SU-DHL-6 (cell line): ENCODE results near the gene MCM9.

Experiments used
- H2AFZ ChIP-seq: fragments of 200-600 bp; sonication (generic); 2 replicates; pipeline ENCODE4 v1.6.1; 2014; ENCODE audit warnings: low read depth, mild to moderate bottlenecking, moderate library complexity, mixed read lengths, antibody characterized with exemption, low read length; ENCODE audit not compliant: severe bottlenecking
- H3F3A ChIP-seq: fragments of 200-600 bp; shearing (Covaris generic); 2 replicates; pipeline ENCODE4 v1.6.0; 2016; ENCODE audit warnings: antibody characterized with exemption, mild to moderate bottlenecking; ENCODE audit not compliant: insufficient read depth
- H3K27ac ChIP-seq: fragments of 200-600 bp; sonication (generic); 2 replicates; pipeline ENCODE4 v1.5.1; 2016; ENCODE audit warnings: low read depth, mild to moderate bottlenecking, low read length, moderate library complexity, mixed read lengths
- H3K27me3 ChIP-seq: fragments of 200-600 bp; sonication (generic), shearing (Covaris generic); 2 replicates; pipeline ENCODE4 v1.6.0; 2014; ENCODE audit warnings: mild to moderate bottlenecking, low read length
- H3K36me3 ChIP-seq: fragments of 200-600 bp; sonication (generic); 2 replicates; pipeline ENCODE4 v1.6.1; 2014; ENCODE audit warnings: mild to moderate bottlenecking, low read length, mixed read lengths
- H3K4me2 ChIP-seq: fragments of 300-600, 200-600 bp; shearing (Covaris generic), sonication (generic); 2 replicates; pipeline ENCODE4 v1.6.0; 2014; ENCODE audit warnings: low read length, low read depth, mild to moderate bottlenecking; ENCODE audit not compliant: poor library complexity, severe bottlenecking
- H3K4me3 ChIP-seq: fragments of 200-600 bp; sonication (generic); 2 replicates; pipeline ENCODE4 v1.5.1; 2014; ENCODE audit warnings: antibody characterized with exemption, low read length, mild to moderate bottlenecking, mixed read lengths; ENCODE audit not compliant: insufficient read depth, poor library complexity, severe bottlenecking
- H3K79me2 ChIP-seq: fragments of 200-600 bp; sonication (generic); 2 replicates; pipeline ENCODE4 v1.6.1; 2014; ENCODE audit warnings: mild to moderate bottlenecking, low read length, moderate library complexity; ENCODE audit not compliant: insufficient read depth
- H3K9ac ChIP-seq: fragments of 200-600 bp; sonication (generic); 2 replicates; pipeline ENCODE4 v1.7.0; 2014; ENCODE audit warnings: mild to moderate bottlenecking, low read length
- H3K9me2 ChIP-seq: fragments of 200-600 bp; sonication (generic); replicated peaks from 2 replicates; pipeline ENCODE4 v1.6.1; 2014; ENCODE audit warnings: low read length; ENCODE audit not compliant: insufficient read depth
- H3K9me3 ChIP-seq: fragments of 200-600 bp; sonication (generic); 2 replicates; pipeline ENCODE4 v1.6.1; 2014; ENCODE audit warnings: low read length, mixed read lengths; ENCODE audit not compliant: insufficient read depth
- H4K20me1 ChIP-seq: fragments of 200-600 bp; sonication (generic); 2 replicates; pipeline ENCODE4 v1.6.1; 2014; ENCODE audit warnings: low read depth, mild to moderate bottlenecking, antibody characterized with exemption, low read length, moderate library complexity, mixed read lengths
- EZH2phosphoT487 ChIP-seq: fragments of 200-600 bp; sonication (generic), shearing (Covaris generic); conservative IDR thresholded peaks from 2 replicates; pipeline ENCODE4 v1.6.1; 2018; ENCODE audit warnings: mild to moderate bottlenecking, antibody characterized with exemption, low read length, moderate library complexity, mixed read lengths
- TF ChIP-seq, protein P1 (sequence below): fragments of 200-600 bp; sonication (generic); IDR thresholded peaks from one replicate; pipeline ENCODE4 v1.5.1; 2017; ENCODE audit warnings: antibody characterized with exemption, mild to moderate bottlenecking, low read length, moderate library complexity; ENCODE audit not compliant: insufficient read depth, poor library complexity, severe bottlenecking

Gene MCM9

DNA sequence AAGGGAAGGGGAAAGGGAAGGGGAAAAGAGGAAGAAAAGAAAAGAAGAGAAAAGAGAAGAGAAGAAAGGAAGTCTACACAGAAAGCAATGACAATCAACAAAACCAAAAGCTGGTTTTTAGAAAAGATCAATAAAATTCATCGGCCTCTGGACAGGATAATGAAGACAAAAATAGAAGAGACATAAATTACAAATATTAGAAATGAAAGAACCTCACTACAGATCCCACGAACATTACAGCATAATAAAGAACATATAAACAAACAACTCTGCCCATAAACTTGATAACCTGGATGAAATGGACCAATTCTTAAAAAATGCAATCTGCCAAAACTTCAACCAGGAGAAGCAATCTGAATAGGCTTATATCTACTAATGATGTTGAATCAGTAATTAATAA, 61.7 kb downstream of the MCM9 start:
- no peak overlapping the region for H3K4me3 ChIP-seq
- H3F3A ChIP-seq, result no peaks in the 10 kb centered on the region
- H2AFZ ChIP-seq, result no peak overlapping the region
- H3K27ac ChIP-seq, result no peak overlapping the region
- H3K9me2 ChIP-seq, result no peaks in the 10 kb centered on the region
- H3K4me2 ChIP-seq, result no peak overlapping the region
- no peaks in the 10 kb centered on the region for H3K9me3 ChIP-seq
- peaks cover 10% of the 10 kb centered on the region; the same call in 1 of the 2 replicates for H3K79me2 ChIP-seq
- no peaks in the 10 kb centered on the region for H3K27me3 ChIP-seq
- no peak overlapping the region for H3K9ac ChIP-seq
- no peaks in the 10 kb centered on the region for H4K20me1 ChIP-seq
- TF ChIP-seq, protein P1, sequence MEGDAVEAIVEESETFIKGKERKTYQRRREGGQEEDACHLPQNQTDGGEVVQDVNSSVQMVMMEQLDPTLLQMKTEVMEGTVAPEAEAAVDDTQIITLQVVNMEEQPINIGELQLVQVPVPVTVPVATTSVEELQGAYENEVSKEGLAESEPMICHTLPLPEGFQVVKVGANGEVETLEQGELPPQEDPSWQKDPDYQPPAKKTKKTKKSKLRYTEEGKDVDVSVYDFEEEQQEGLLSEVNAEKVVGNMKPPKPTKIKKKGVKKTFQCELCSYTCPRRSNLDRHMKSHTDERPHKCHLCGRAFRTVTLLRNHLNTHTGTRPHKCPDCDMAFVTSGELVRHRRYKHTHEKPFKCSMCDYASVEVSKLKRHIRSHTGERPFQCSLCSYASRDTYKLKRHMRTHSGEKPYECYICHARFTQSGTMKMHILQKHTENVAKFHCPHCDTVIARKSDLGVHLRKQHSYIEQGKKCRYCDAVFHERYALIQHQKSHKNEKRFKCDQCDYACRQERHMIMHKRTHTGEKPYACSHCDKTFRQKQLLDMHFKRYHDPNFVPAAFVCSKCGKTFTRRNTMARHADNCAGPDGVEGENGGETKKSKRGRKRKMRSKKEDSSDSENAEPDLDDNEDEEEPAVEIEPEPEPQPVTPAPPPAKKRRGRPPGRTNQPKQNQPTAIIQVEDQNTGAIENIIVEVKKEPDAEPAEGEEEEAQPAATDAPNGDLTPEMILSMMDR, result no peak
- TF ChIP-seq EZH2phosphoT487, result no peak
- no peaks in the 10 kb centered on the region for H3K36me3 ChIP-seq

DNA sequence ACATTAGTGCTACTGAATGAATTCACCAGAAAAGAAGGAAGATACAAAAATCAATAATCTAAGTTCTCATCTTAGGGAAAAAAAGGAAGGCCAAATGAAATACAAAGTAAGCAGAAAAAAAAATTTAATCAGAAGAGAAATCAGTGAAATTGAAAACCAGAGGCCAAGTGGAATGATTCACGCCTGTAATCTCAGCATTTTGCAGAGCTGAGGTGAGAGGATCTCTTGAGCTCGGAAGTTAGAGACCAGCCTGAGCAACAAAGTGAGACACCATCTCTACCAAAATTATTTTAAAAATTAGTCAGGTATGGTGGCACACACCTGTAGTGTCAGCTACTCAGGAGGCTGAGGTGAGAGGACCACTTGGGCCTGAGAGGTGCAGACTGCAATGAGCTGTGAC, 62.2 kb downstream of the MCM9 start:
- H3K79me2 ChIP-seq, result peaks cover 10% of the 10 kb centered on the region; the same call in 1 of the 2 replicates
- H2AFZ ChIP-seq, result no peak overlapping the region
- no peak overlapping the region for H3K27ac ChIP-seq
- no peaks in the 10 kb centered on the region for H3K9me3 ChIP-seq
- H3K27me3 ChIP-seq, result no peaks in the 10 kb centered on the region
- no peak overlapping the region for H3K4me3 ChIP-seq
- TF ChIP-seq, protein P1, result no peak
- TF ChIP-seq EZH2phosphoT487, result no peak
- H3K36me3 ChIP-seq, result no peaks in the 10 kb centered on the region
- H3K9me2 ChIP-seq, result no peaks in the 10 kb centered on the region
- H3K4me2 ChIP-seq, result no peak overlapping the region
- H4K20me1 ChIP-seq, result no peaks in the 10 kb centered on the region
- H3F3A ChIP-seq, result no peaks in the 10 kb centered on the region
- no peak overlapping the region for H3K9ac ChIP-seq

DNA sequence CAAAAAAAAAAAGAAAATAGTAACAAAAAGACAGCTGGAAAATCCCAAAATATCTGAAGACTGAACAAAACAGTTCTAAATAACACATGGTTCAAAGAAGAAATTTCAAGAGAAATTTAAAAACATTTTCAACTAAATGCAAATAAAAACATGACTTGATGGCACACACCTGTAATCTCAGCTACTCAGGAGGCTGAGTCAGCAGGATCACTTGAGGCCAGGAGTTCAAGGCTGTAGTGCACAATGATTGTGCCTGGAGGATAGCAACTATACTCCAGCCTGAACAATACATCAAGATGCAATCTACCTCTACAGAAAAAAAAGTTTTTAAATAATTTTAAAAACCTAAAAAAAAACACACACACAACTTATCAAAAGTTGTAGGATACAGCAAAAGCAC, 62.6 kb downstream of the MCM9 start:
- H4K20me1 ChIP-seq, result no peaks in the 10 kb centered on the region
- H3K79me2 ChIP-seq, result peaks cover 13% of the 10 kb centered on the region

More for the DNA sequence above, 62.6 kb downstream of the MCM9 start:
- H3K27me3 ChIP-seq, result no peaks in the 10 kb centered on the region
- H3K9me2 ChIP-seq, result no peaks in the 10 kb centered on the region
- no peak overlapping the region for H3K4me3 ChIP-seq
- no peak overlapping the region for H3K27ac ChIP-seq
- no peaks in the 10 kb centered on the region for H3F3A ChIP-seq
- no peak overlapping the region for H3K4me2 ChIP-seq
- H3K36me3 ChIP-seq, result no peaks in the 10 kb centered on the region
- TF ChIP-seq, protein P1, result no peak
- TF ChIP-seq EZH2phosphoT487, result no peak
- H3K9ac ChIP-seq, result no peak overlapping the region
- no peaks in the 10 kb centered on the region for H3K9me3 ChIP-seq
- no peak overlapping the region for H2AFZ ChIP-seq
